Measurements from ENCODE around the gene ASTL.

DNA sequence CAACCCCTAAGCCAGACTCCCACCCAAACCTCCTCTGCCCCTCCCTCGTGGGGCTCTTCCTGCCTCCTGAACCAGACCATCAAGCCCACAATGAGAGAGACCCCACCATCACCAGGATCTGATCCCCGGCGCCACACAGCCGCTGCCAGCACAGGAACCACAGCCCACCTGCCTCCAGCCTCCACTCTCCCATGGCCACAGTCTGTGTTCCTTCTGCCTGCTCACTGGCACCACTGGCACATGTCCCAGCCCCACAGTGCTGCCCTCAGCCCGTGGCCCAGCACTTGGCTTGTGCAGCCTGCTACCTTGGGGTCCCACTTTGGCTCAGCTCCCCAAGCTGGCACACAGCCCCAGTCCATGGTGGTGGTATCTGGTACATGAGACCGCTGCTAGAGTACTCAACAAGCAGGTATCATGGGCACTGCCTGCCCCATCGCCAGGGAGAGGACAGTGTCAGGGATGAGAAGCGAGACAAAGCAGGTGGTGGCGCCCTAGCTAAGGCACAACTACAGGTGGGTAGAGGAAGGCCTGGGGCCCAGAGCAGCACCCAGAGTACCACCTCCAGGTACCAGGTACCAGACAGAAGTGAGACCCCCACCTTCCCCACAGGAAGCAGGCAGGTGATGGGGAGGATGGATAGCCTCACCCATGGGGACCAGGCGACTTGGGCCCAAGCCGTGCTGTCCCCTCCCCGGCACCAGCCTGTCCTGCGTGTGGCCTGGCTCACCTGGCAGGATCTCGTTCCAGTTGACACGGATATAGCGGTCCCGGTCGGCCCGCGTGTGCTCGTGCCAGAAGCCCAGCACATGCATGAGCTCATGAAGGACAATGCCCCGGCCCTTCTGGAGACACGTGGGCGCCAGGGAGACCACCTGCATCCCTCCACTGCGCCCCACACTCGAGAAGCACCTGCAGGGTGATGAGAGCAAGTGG is 6.2 kb downstream of the ASTL start:
- TF ChIP-seq, protein P1, sequence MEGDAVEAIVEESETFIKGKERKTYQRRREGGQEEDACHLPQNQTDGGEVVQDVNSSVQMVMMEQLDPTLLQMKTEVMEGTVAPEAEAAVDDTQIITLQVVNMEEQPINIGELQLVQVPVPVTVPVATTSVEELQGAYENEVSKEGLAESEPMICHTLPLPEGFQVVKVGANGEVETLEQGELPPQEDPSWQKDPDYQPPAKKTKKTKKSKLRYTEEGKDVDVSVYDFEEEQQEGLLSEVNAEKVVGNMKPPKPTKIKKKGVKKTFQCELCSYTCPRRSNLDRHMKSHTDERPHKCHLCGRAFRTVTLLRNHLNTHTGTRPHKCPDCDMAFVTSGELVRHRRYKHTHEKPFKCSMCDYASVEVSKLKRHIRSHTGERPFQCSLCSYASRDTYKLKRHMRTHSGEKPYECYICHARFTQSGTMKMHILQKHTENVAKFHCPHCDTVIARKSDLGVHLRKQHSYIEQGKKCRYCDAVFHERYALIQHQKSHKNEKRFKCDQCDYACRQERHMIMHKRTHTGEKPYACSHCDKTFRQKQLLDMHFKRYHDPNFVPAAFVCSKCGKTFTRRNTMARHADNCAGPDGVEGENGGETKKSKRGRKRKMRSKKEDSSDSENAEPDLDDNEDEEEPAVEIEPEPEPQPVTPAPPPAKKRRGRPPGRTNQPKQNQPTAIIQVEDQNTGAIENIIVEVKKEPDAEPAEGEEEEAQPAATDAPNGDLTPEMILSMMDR (IDR thresholded peaks at IDR 0.05) = no peak
- no peak for TF ChIP-seq ZFX (IDR thresholded peaks at IDR 0.05; ENCODE audit: borderline replicate concordance)
